GM15510 (cell line): ENCODE measurements around the gene NEK1.

Experiments used
- POLR2A ChIP-seq: IDR thresholded peaks from 3 replicates; pipeline ENCODE4 v1.6.1; 2011; ENCODE audit warnings: borderline replicate concordance; ENCODE audit not compliant: insufficient read length; ENCODE audit errors: extremely low read depth

NEK1 gene

GRCh38 chr4:169492436-169493163, 119.8 kb downstream of the NEK1 start:
- no peak for TF ChIP-seq POLR2A

DNA sequence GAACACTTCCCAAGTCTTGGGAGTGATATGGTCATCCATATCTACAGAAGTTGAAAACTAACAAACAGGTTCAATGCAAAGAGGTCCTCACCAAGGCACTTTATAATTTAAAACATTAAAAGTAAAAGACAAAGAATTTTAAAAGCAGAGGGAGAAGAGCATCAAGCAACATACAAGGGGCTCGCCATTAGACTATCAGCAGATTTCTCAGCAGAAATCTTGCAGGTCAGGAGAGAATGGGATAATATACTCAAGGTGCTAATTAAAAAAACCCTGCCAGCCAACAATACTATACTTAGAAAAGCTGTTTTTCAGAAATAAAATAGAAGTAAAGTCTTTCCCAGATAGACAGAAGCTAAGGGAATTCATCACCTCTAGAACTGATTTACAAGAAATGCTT, 121.2 kb downstream of the NEK1 start:
- TF ChIP-seq POLR2A: no peak

DNA sequence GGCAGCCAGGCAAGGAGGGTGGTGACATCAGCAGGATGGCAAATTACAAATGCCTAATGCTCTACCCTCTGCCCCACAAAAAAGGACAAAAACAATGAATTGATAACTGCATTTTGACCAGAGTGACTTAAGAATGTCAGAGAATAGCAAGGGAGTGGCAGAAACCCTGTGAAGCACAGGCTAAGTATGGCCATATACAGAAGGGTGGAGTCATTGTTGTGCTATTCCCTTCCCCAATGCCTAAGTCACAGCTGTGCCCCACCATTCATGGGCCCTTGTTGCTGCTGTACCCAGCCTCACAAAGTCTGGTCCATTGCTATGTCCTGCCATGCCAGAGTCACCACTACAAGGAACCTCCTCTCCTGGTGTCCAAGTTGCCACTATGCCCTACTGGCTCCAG, 123.1 kb downstream of the NEK1 start:
- TF ChIP-seq POLR2A: no peak

DNA sequence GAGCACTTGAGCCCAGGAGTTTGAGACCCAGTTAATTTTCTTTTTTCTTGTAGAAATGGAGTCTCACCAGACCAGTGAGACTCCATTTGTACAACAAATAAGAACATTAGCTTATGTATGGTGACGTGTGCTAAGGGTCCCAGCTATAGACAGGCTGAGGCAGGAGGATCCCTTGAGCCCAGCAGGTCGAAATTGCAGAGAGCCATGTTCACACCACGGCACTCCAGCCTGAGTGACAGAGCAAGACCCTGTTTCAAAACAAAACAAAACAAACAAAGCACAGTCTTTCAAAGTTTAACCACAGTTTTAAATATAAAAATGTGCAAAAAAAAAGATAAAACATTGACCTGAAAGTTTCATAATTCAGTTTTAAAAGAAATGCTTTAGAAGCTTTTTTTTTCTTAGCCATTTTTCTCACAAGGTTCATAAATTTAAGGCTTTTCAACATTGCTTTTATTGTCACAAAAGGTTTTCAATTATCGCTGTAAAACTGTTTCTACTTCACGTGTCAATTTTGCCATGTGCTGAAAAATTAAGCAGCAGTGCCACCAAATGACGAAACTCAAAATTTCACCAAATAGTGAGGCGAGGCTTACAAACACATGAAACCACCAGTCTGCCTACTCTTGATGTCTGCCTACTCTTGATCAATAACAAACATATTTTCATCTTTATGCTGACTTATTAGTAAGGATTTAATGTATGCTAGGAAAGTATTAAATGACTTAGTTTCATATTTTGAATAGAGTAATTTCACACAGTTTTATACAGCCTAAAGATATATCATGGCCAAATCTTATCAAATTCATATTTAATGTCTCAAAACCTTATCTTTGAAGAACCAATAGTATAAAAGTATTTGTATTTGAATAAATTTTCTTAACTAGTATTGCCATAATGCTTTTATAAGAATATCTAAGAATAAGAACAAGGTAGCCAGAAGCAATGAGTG, 126.3 kb downstream of the NEK1 start:
- no peak for TF ChIP-seq POLR2A

- no peak for TF ChIP-seq POLR2A
Measured at GRCh38 chr4:169485086-169485485, 127.3 kb downstream of the NEK1 start.

GRCh38 chr4:169484485-169484884, 127.9 kb downstream of the NEK1 start:
- TF ChIP-seq POLR2A: no peak

DNA sequence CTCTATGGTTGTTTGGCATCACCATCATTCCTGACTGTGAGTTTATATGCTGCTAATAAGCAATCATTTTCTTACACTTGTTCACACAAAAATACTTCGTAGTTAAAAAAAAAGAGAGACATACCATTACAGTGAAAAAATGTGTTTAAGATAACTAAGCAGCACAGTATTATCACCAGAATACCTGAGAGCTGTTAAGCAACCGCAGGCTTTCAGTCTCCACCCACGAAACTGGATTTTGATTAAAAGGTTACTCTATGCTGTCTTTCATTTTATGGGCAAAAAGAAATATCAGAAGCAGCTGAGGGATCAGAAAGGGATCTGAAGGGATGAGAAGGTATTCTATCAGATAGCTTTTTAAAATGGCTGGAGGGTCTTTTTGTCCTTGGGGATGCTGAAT, 148.3 kb downstream of the NEK1 start:
- no peak for TF ChIP-seq POLR2A

DNA sequence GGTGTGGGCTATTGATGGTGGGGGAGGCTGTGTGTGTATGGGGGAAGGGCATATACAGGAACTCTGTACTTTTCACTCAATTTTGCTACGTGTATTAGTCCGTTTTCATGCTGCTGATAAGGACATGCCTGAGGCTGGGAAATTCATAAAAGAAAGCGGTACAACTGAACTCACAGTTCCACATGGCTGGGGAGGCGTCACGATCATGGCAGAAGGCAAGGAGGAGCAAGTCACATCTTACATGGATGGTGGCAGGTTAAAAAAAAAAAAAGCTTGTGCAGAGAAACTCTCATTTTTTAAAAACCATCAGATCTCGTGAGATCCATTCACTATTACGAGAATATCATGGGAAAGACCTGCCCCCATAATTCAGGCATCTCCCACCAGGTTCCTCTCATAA, 152.3 kb downstream of the NEK1 start:
- TF ChIP-seq POLR2A: no peak

- TF ChIP-seq POLR2A: no peak
Measured at GRCh38 chr4:169458575-169458974, 153.8 kb downstream of the NEK1 start.

DNA sequence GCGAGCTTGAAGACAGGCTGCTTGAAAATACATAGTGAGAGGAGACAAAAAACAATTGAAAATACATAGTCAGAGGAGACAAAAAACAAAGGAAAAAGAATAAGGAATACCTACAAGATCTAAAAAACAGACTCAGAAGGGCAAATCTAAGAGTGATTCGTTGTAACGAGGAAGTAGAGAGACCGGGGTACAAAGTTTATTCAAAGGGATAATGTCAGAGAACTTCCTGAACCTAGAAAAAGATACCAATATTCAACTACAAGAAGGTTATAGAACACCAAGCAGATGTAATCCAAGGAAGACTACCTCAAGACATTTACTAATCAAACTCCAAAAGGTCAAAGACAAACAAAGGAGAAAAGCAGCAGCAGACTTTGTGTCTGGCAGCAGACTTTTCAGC, 165.6 kb downstream of the NEK1 start:
- no peak for TF ChIP-seq POLR2A

DNA sequence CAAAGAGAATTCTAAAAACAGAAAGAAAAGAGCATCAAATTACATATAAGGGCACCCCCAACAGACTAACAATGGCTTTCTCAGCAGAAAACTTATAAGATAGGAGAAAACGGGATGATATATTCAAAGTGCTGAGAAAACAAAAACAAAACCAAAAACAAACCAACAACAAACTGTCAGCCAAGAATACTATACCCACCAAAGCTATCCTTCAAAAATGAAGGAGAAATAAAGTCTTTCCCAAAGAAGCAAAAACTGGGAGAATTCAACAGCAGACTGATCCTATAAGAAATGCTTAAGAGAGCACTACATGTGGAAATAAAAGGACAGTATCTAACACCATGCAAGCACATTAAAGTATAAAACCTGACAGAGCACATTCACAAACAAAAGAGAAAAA, 168.6 kb downstream of the NEK1 start:
- TF ChIP-seq POLR2A: no peak

GRCh38 chr4:169440446-169440845, 171.9 kb downstream of the NEK1 start:
- TF ChIP-seq POLR2A: no peak

GRCh38 chr4:169439244-169439643, 173.1 kb downstream of the NEK1 start:
- TF ChIP-seq POLR2A: no peak

DNA sequence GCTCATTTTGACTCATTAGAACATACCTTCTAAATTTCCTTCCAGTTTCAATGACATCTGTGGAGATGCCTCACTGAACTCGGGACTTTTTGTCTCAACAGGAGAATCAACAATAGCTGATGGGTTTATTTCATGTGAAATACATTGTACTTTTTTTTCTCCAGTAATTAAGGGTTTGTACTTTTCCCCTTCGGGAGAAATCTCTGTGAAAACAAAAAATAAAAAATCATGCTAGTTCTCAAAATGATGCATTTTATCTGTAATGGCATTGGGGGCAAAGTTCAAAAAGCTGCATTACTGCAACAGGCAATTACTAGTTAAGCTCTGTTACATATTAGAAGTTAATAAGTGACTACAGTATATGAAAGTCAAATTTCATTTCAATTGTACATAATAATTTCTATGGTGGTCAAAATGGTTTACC, 174.3 kb downstream of the NEK1 start:
- no peak for TF ChIP-seq POLR2A

DNA sequence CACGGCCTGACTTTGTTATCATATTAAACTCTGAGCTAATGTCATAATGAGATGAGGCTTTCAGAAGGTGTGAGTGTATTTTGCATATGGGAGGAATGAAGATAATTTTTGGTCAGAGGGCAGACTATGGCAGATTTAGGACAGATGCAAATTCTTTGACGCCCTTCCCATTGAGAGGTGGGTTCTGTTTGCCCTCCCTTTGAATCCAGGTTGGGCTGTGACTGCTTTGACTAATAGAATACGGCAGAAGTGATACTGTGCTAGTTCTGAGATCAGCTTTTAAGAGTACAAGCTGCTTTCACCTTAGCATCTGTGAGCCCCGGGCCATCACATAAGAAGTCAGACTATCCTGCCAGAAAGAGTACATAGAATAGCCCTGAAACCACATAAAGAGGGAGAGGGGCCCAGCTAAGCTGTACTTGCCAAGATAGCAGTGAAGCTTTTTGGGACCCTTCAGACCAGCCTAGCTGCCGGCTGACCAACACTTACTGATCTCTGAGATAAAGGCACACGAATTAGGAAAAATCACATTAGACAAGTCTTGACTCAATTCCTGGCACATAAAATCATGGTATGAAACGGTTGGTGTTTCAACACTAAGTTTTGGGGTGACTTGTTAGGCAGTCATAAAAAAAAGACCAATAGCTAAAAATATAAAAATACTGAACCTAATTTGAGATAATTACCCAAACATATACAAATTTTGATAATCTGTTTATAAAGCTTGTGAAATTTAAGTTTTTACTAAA, 174.9 kb downstream of the NEK1 start:
- TF ChIP-seq POLR2A: peak; percentile 37
